ENCODE measurements around the gene COL13A1.

Gene COL13A1

GRCh38 chr10:69759641-69760040, 42.1 kb upstream of the COL13A1 start:
- H3K4me3 ChIP-seq (ENCODE audit: low read length), result no peak overlapping the region
- no peak for DNase-seq (ENCODE audit: low read depth)
- no peak for TF ChIP-seq CTCF (conservative IDR thresholded peaks at IDR 0.05; ENCODE audit: low read depth, low read length)

GRCh38 chr10:69760072-69760471, 41.6 kb upstream of the COL13A1 start:
- no peak overlapping the region for H3K4me3 ChIP-seq (ENCODE audit: low read length)
- DNase-seq (ENCODE audit: low read depth), result no peak
- no peak for TF ChIP-seq CTCF (conservative IDR thresholded peaks at IDR 0.05; ENCODE audit: low read depth, low read length)

GRCh38 chr10:69761320-69761719, 40.4 kb upstream of the COL13A1 start:
- no peak for DNase-seq (ENCODE audit: low read depth)
- no peak for TF ChIP-seq CTCF (conservative IDR thresholded peaks at IDR 0.05; ENCODE audit: low read depth, low read length)
- H3K4me3 ChIP-seq (ENCODE audit: low read length), result no peak overlapping the region

GRCh38 chr10:69766161-69766910, 35.4 kb upstream of the COL13A1 start:
- DNase-seq (ENCODE audit: low read depth), result no peak
- H3K4me3 ChIP-seq (ENCODE audit: low read length), result no peak overlapping the region
- no peak for TF ChIP-seq CTCF (conservative IDR thresholded peaks at IDR 0.05; ENCODE audit: low read depth, low read length)

- TF ChIP-seq CTCF (conservative IDR thresholded peaks at IDR 0.05; ENCODE audit: low read depth, low read length), result no peak
- no peak overlapping the region for H3K4me3 ChIP-seq (ENCODE audit: low read length)
- no peak for DNase-seq (ENCODE audit: low read depth)
These were observed 33.9 kb upstream of the COL13A1 start for GRCh38 chr10:69767793-69768192.

GRCh38 chr10:69768386-69768785, 33.3 kb upstream of the COL13A1 start:
- no peak for TF ChIP-seq CTCF (conservative IDR thresholded peaks at IDR 0.05; ENCODE audit: low read depth, low read length)
- H3K4me3 ChIP-seq (ENCODE audit: low read length), result no peak overlapping the region
- no peak for DNase-seq (ENCODE audit: low read depth)

GRCh38 chr10:69769395-69769992, 32.2 kb upstream of the COL13A1 start:
- TF ChIP-seq CTCF (conservative IDR thresholded peaks at IDR 0.05; ENCODE audit: low read depth, low read length), result no peak
- no peak overlapping the region for H3K4me3 ChIP-seq (ENCODE audit: low read length)
- DNase-seq (ENCODE audit: low read depth), result peak; percentile 26

Measured in retinal pigment epithelial cell (primary cell).